KG1 (cell line): ENCODE data around the gene TSPAN9.
A peak's percentile ranks its signal among the peaks of the same experiment; 100 is the strongest.

ENCODE experiments used
- DNase-seq: peaks from one replicate; lab custom pipeline; 2025; lab: John Stamatoyannopoulos, UW

TSPAN9 gene

GRCh38 chr12:3124917-3125316 is 47.7 kb downstream of the TSPAN9 start:
- no peak for DNase-seq

GRCh38 chr12:3125674-3126073 is 48.5 kb downstream of the TSPAN9 start:
- no peak for DNase-seq

DNA sequence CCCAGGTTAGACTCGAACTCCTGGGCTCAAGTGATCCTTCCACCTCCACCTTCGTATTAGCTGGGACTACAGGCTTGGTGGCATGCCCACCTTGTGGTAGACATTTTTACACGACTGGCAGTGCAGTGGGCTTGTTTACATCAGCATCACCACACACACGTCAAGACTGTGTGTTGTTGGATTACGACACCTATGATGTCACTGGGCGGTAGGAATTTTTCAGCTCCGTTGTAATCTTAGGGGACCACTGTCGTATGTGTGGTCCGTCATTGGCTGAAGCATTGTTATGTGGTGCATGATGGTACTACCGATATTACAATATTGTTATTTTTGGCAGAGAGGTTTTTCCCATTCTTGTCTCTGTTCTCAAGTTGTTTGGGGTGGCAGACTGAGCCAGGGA is 50.7 kb downstream of the TSPAN9 start:
- DNase-seq, result no peak

- no peak for DNase-seq
These were observed 51.5 kb downstream of the TSPAN9 start for GRCh38 chr12:3128498-3129293.

DNA sequence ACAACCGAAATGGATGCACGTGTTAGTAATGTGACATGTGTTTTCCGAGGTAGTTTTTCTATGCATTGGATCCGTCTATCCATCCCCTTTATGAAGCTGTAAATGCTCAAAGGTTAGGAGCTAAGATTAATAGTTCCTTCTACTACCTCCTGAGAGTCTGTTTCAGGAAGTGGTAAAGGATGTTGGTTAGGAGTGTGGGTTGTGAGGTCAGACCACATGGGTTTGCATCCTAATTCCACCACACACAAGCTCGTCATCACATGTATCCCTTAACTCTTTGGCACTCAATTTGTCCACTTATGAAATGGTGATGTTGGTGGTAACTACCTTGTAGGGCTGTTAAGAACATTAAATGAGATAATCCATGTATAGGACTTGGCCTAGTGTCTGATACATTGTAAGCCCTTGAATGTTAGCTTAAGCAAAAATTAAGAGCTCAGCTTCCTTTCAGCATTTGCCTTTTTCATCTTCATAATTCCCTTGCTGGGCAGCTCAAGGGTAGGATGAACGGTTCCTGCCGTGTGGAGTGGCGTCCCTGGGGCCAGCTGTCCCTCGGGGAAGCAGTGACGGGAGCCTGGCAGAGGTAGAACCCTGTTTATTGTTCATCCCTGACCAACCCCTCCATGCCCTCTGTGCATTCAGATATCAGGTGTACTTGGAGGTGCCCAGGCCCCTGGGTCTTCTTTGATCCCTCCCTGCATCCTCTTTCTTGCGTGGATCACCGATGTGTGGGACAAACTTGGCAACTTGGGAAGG is 52.3 kb downstream of the TSPAN9 start:
- DNase-seq, result peak; percentile 48

DNA sequence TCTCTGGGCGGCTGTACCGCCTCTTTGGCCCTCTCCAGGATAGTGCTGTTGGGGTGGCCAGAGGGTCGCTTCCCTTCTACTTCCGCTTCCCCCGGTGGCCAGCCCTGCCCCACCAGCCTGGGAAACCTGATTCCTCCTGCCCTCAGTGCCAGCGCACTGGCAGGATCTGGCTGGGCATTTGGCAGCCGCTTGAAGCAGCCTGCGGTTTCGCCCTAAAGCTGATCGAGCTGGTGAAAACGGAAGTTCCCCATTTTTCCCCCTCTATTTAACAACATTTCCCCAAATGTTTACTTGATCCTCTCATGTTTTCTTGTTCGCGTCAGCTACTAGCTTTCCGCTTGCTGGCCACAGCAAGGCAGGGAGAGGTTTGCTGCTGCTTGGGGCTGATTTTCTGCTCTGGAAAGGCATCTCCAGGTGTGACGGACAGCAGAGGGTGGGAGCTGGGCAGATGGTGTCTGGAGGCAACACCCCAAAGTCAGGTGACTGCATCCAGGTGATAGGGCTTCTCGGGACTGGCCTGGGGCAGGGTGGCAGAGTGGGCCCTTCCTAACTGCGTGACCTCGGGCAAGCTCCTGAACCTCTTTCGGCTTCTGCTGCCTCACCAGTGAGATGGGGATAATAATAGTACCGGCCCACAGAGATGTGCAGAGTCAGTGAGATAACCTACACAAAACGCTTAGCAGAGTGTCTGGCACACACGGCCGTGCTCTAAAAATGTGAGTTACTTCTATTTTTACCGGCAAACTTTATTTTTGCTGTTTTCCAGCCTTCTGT is 53.1 kb downstream of the TSPAN9 start:
- no peak for DNase-seq

DNA sequence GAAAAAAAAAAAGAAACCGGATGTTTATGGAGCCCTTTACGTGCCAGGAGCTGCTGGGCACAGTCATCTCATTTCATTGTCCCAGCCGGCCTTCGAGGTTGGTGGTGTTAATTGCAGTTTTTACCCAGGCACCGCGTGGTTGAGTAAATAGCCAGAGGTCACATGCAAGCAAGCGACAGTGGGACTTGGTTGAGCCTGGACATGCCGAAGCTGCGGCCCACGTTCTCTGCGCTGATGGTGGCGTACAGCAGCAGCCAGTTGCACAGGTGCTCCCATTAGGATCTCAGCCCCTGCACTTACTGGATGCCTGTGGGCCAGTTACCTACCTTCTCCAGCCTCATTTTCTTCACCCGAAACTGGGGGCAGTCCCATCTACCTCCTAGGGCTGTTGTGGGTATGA is 54.0 kb downstream of the TSPAN9 start:
- no peak for DNase-seq

DNA sequence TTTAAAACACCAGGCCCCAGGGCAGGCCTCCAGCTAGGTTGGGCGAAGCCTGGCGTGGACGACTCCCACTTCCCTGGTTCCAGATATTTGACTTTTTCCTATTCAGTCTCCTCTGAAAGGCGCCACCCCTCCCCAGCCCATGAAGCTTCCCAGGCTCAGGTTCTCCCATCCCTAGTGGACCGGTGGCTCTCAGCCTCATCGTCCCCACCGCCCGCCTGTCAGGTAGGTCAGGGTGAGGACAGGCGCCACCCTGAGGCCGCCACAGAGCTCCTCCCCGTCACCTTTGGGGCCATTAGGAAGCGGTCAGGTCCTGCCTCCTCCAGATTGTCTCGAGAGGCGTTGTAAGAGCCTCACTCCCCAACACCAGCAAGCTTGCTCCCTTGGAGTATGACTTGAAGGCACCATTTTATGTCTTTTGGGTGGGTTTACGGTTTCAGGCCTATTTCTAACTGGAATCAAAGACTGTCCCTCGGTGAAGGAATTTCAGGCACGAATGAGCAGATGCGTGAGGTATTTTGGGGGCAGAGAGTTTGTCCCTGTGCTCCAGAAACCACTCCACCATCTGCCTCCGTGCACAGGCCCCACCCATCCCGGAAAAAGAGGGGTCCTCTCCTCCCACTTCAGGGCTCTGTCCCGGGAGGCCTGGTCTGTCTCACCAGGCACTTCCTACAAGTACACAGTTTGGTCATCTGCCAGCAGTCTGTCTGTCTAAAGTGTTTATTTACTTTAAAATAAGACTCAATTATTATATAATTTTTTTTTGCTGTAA is 55.6 kb downstream of the TSPAN9 start:
- no peak for DNase-seq

DNA sequence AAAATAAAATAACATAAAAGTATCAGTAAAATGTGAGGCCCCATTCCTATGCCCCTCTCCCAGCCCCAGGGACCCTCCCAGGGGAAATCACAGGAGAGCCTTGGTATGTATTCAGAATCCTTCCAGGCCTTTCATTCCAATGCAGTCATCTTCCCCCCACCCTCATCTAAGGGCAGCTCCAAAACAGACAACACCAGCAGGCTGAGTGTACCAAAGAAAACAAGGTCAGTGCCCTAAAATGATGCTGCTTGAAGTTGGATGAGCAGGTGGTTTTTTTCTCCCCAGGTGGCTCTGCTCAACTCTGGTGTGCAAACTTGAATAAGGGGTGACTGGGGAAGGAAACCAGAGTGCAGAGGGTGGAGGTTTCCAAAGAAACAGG is 56.2 kb downstream of the TSPAN9 start:
- DNase-seq, result no peak

GRCh38 chr12:3134126-3134525 is 56.9 kb downstream of the TSPAN9 start:
- DNase-seq, result no peak

GRCh38 chr12:3134526-3135135 is 57.5 kb downstream of the TSPAN9 start:
- DNase-seq, result no peak

- peak; percentile 10 for DNase-seq
These were observed 58.6 kb downstream of the TSPAN9 start for GRCh38 chr12:3135522-3136461.

- DNase-seq, result no peak
These were observed 59.6 kb downstream of the TSPAN9 start for GRCh38 chr12:3136641-3137267.

GRCh38 chr12:3137268-3137781 is 60.1 kb downstream of the TSPAN9 start:
- no peak for DNase-seq

GRCh38 chr12:3137814-3138445 is 60.8 kb downstream of the TSPAN9 start:
- DNase-seq, result no peak

- DNase-seq, result no peak
These were observed 61.8 kb downstream of the TSPAN9 start for GRCh38 chr12:3138941-3139511.

- DNase-seq, result no peak
These were observed 62.6 kb downstream of the TSPAN9 start for GRCh38 chr12:3139760-3140159.

DNA sequence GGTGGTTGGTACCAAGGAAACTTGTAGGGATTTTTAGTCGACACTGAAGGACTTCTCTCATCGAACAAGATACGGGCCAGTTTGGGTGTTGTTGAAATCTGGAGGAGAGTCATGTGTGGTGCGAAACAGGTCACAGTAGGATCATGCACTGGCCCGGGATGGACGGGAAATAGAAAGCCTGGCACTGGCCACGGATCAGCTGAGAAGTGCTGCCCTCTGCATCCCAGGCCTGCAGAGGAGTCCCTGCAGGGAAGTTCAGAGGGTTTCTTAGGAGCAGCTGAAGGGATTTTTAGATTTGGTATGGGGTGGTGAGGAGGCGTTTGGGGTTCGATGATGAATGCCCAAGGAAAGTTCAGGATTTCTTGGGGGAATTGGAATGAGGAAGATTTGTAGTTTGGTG is 63.1 kb downstream of the TSPAN9 start:
- no peak for DNase-seq
